Measurements from ENCODE around the gene PKD2L2.
"Not testable (repeated sequence)": the region's sequence is repeated elsewhere in the genome, so short reads cannot be mapped to it uniquely, and the experiment has no call there.

PKD2L2 gene

GRCh38 chr5:137888863-137889759 lies at the start of gene PKD2L2:
Gene PKD2L2 (plus strand): TSS chr5:137889457. CDS start chr5:137889492, 35 bp downstream.
- DNase-seq = peak; percentile 76

GRCh38 chr5:137842296-137842695 lies 47.0 kb upstream of the PKD2L2 start:
- no peak for DNase-seq

GRCh38 chr5:137843676-137844299 lies 45.5 kb upstream of the PKD2L2 start:
- DNase-seq = no peak

- DNase-seq = no peak
These were observed 43.8 kb upstream of the PKD2L2 start for GRCh38 chr5:137845472-137845871.

GRCh38 chr5:137847687-137848086 lies 41.6 kb upstream of the PKD2L2 start:
- no peak for DNase-seq

GRCh38 chr5:137853165-137853564 lies 36.1 kb upstream of the PKD2L2 start:
- not testable (repeated sequence) for DNase-seq

- DNase-seq = no peak
These were observed 33.1 kb upstream of the PKD2L2 start for GRCh38 chr5:137856201-137856600.

- DNase-seq = no peak
These were observed 32.1 kb upstream of the PKD2L2 start for GRCh38 chr5:137856916-137857862.

GRCh38 chr5:137858223-137858916 lies 30.9 kb upstream of the PKD2L2 start:
- no peak for DNase-seq

- no peak for DNase-seq
These were observed 30.3 kb upstream of the PKD2L2 start for GRCh38 chr5:137858954-137859353.

GRCh38 chr5:137862251-137862650 lies 27.0 kb upstream of the PKD2L2 start:
- DNase-seq = no peak

GRCh38 chr5:137863653-137864052 lies 25.6 kb upstream of the PKD2L2 start:
- not testable (repeated sequence) for DNase-seq

- DNase-seq = no peak
These were observed 22.5 kb upstream of the PKD2L2 start for GRCh38 chr5:137866541-137867388.

- no peak for DNase-seq
These were observed 21.6 kb upstream of the PKD2L2 start, which contains the start of gene MYOT for GRCh38 chr5:137867664-137868063. Gene MYOT (plus strand): TSS chr5:137867860. CDS start chr5:137870652, 2,792 bp downstream.

GRCh38 chr5:137870647-137871339 lies 18.5 kb upstream of the PKD2L2 start:
- DNase-seq = no peak

- DNase-seq = no peak
These were observed 17.7 kb upstream of the PKD2L2 start for GRCh38 chr5:137871571-137871970.

- DNase-seq = no peak
These were observed 16.8 kb upstream of the PKD2L2 start for GRCh38 chr5:137872466-137872865.

- DNase-seq = no peak
These were observed 13.2 kb upstream of the PKD2L2 start for GRCh38 chr5:137876101-137876500.

- no peak for DNase-seq
These were observed 8.9 kb upstream of the PKD2L2 start for GRCh38 chr5:137880313-137880712.

- no peak for DNase-seq
These were observed 1.4 kb upstream of the PKD2L2 start for GRCh38 chr5:137887831-137888230.

GRCh38 chr5:137888466-137888862 lies 793 bp upstream of the PKD2L2 start:
- no peak for DNase-seq
